HEK293 (cell line): ENCODE measurements around the gene UBXN11.

Experiments used
- CTCF ChIA-PET: fragments of 350-600 bp; formaldehyde crosslinking; extraction: SDS; loops from one replicate; lab custom pipeline; 2021; ENCODE audit warnings: antibody characterized with exemption; lab: Yijun Ruan, JAX
- POLR2A ChIA-PET: fragments of 300-600 bp; formaldehyde crosslinking; extraction: SDS; loops from one replicate; lab custom pipeline; 2020; ENCODE audit warnings: antibody characterized with exemption, inconsistent platforms; lab: Yijun Ruan, JAX
- H3K27ac ChIP-seq: fragments of 200-500 bp; sonication (Bioruptor generic); 2 replicates; pipeline ENCODE4 v1.5.1; 2014; ENCODE audit warnings: low read depth, low read length, control low read depth, inconsistent platforms; ENCODE audit errors: extremely low read depth
- H3K36me3 ChIP-seq, 2 experiments: fragments of 200-500 bp in 1 of 2; sonication (Bioruptor generic) in 1 of 2; 1 replicate in 1 of 2; 2 replicates in 1 of 2; pipeline ENCODE4 v1.5.1; 2014 to 2017; ENCODE audit warnings: inconsistent platforms in 2 of 2, low read length in 2 of 2; ENCODE audit not compliant: control insufficient read depth in 2 of 2, insufficient read depth in 1 of 2
- H3K4me1 ChIP-seq: fragments of 200-500 bp; sonication (Bioruptor generic); 2 replicates; pipeline ENCODE4 v1.5.1; 2014; ENCODE audit warnings: mild to moderate bottlenecking, low read length, inconsistent platforms; ENCODE audit not compliant: control insufficient read depth, insufficient read depth
- H3K4me3 ChIP-seq: 2 replicates; pipeline ENCODE4 v1.5.1; 2011; ENCODE audit warnings: low read depth, mild to moderate bottlenecking, control low read depth, low read length, moderate library complexity
- H3K9me3 ChIP-seq: fragments of 200-500 bp; sonication (Bioruptor generic); 2 replicates; pipeline ENCODE4 v1.5.1; 2014; ENCODE audit warnings: low read depth, low read length, inconsistent platforms; ENCODE audit not compliant: control insufficient read depth, insufficient read depth
- ELK4 ChIP-seq: IDR thresholded peaks from 2 replicates; pipeline ENCODE4 v1.6.1; 2011; ENCODE audit warnings: mild to moderate bottlenecking, low read depth, low read length, borderline replicate concordance
- HOXA7 ChIP-seq: sonication (generic); formaldehyde crosslinking; IDR thresholded peaks from 2 replicates; pipeline ENCODE4 v1.8.1; 2022; ENCODE audit warnings: missing genetic modification reagents, borderline replicate concordance
- MYNN ChIP-seq: fragments of 450-650 bp; formaldehyde crosslinking; IDR thresholded peaks from 2 replicates; pipeline ENCODE4 v1.5.1; 2016; ENCODE audit warnings: missing biosample characterization, missing genetic modification characterization, borderline replicate concordance
- PATZ1 ChIP-seq: fragments of 450-650 bp; formaldehyde crosslinking; IDR thresholded peaks from 2 replicates; pipeline ENCODE4 v1.5.1; 2016; ENCODE audit warnings: missing biosample characterization, missing genetic modification characterization
- PRDM10 ChIP-seq: fragments of 450-650 bp; formaldehyde crosslinking; IDR thresholded peaks from 2 replicates; pipeline ENCODE4 v1.5.1; 2016; ENCODE audit warnings: missing biosample characterization, missing genetic modification characterization
- SETDB1 ChIP-seq: IDR thresholded peaks from one replicate; pipeline ENCODE4 v1.6.1; 2017; ENCODE audit warnings: mild to moderate bottlenecking, low read length, moderate library complexity, mixed read lengths; ENCODE audit not compliant: insufficient read length
- ZBTB10 ChIP-seq: fragments of 450-650 bp; formaldehyde crosslinking; IDR thresholded peaks from 2 replicates; pipeline ENCODE4 v1.5.1; 2016; ENCODE audit warnings: missing biosample characterization, missing genetic modification characterization
- ZBTB20 ChIP-seq: fragments of 450-650 bp; formaldehyde crosslinking; IDR thresholded peaks from 2 replicates; pipeline ENCODE4 v1.5.1; 2016; ENCODE audit warnings: missing biosample characterization, missing genetic modification characterization
- ZNF10 ChIP-seq: fragments of 450-650 bp; formaldehyde crosslinking; IDR thresholded peaks from 2 replicates; pipeline ENCODE4 v1.5.1; 2017; ENCODE audit warnings: missing biosample characterization, missing genetic modification characterization
- ZNF202 ChIP-seq: fragments of 450-650 bp; formaldehyde crosslinking; IDR thresholded peaks from 2 replicates; pipeline ENCODE4 v1.5.1; 2016; ENCODE audit warnings: missing biosample characterization, missing genetic modification characterization, borderline replicate concordance
- ZNF223 ChIP-seq: fragments of 450-650 bp; formaldehyde crosslinking; IDR thresholded peaks from 2 replicates; pipeline ENCODE4 v1.5.1; 2016; ENCODE audit warnings: missing biosample characterization, missing genetic modification characterization
- ZNF670 ChIP-seq: fragments of 450-650 bp; formaldehyde crosslinking; IDR thresholded peaks from 2 replicates; pipeline ENCODE4 v1.5.1; 2016; ENCODE audit warnings: missing biosample characterization, missing genetic modification characterization, low read depth
- ZNF843 ChIP-seq: fragments of 450-650 bp; formaldehyde crosslinking; IDR thresholded peaks from 2 replicates; pipeline ENCODE4 v1.5.1; 2016; ENCODE audit warnings: missing biosample characterization, missing genetic modification characterization

The UBXN11 gene

GRCh38 chr1:26337625-26338024 lies 31.2 kb upstream of the UBXN11 start:
- no peaks in the 10 kb centered on the region for H3K9me3 ChIP-seq
- ChIA-PET POLR2A (no interaction called here), CTCF (interaction anchor here (0.6 to 1.0 kb wide), 3 partner anchors 62 to 673 kb away, joined by 3 read pairs; no protein-coding TSS in a partner anchor)
- no peak overlapping the region for H3K4me3 ChIP-seq
- no peaks in the 10 kb centered on the region for H3K36me3 ChIP-seq
- no peak overlapping the region for H3K27ac ChIP-seq
- H3K4me1 ChIP-seq: no peaks in the 10 kb centered on the region
- TF ChIP-seq PATZ1 (tag by site-specific recombination) (0 out of 2 replicates have a peak, but pooled peaks have one; percentile 29), ZNF10 (no peak)

GRCh38 chr1:26337206-26337535 lies 30.7 kb upstream of the UBXN11 start:
- ChIA-PET CTCF (interaction anchor here (1.0 to 2.6 kb wide), 2 partner anchors 27 to 80 kb away, joined by 3 to 13 read pairs; no protein-coding TSS in a partner anchor), POLR2A (interaction anchor here (0.9 kb wide), 1 partner anchor 62 kb away, joined by 3 read pairs; no protein-coding TSS in a partner anchor)
- H3K27ac ChIP-seq: no peak overlapping the region

GRCh38 chr1:26336477-26337205 lies 30.2 kb upstream of the UBXN11 start:
- Histone ChIP-seq H3K27ac (no peak overlapping the region; the same call in 1 of the 2 replicates), H3K36me3 (no peaks in the 10 kb centered on the region), H3K4me3 (peak overlapping the region; percentile 76), H3K9me3 (no peaks in the 10 kb centered on the region), H3K4me1 (no peaks in the 10 kb centered on the region)
- ChIA-PET CTCF (interaction anchor here (1.0 to 4.8 kb wide), 3 partner anchors 14 to 81 kb away, joined by 3 to 23 read pairs (median 13); no protein-coding TSS in a partner anchor), POLR2A (interaction anchor here (0.9 kb wide), 1 partner anchor 62 kb away, joined by 3 read pairs; no protein-coding TSS in a partner anchor)
- TF ChIP-seq MYNN: no peak
- TF ChIP-seq ZNF202 (tag by site-specific recombination): no peak
- TF ChIP-seq ZBTB20 (tag by site-specific recombination): peak; percentile 51
- TF ChIP-seq ZNF843: no peak
- no peak for TF ChIP-seq ZNF670 (tag by site-specific recombination)
- peak; percentile 21 for TF ChIP-seq SETDB1
- TF ChIP-seq ZNF223: no peak
- TF ChIP-seq ELK4: no peak
- peak; percentile 80 for TF ChIP-seq PATZ1 (tag by site-specific recombination)
- peak; percentile 47; the same call in 1 of the 2 replicates for TF ChIP-seq ZBTB10 (tag by site-specific recombination)

More at GRCh38 chr1:26337206-26337535, 30.7 kb upstream of the UBXN11 start:
- Histone ChIP-seq H3K4me3 (no peak overlapping the region), H3K9me3 (no peaks in the 10 kb centered on the region), H3K36me3 (no peaks in the 10 kb centered on the region), H3K4me1 (no peaks in the 10 kb centered on the region)
- TF ChIP-seq HOXA7 (no peak), PRDM10 (tag by site-specific recombination) (0 out of 2 replicates have a peak, but pooled peaks have one; percentile 10)
